Endodermal cell (in vitro differentiated cells): ENCODE data around the gene ZNF618. TPM values are rescaled to one million over a fixed set of nuclear protein-coding genes. Genes with fewer than 3 reads are reported as not detected.

Experiments
- DNase-seq: peaks from one replicate; pipeline ENCODE4 v3.0.0-alpha.2; 2017
- H3K27ac ChIP-seq: 2 replicates; pipeline ENCODE4 v1.5.1; 2013; ENCODE audit warnings: mild to moderate bottlenecking, low read depth, low read length, moderate library complexity
- H3K27me3 ChIP-seq: 2 replicates; pipeline ENCODE4 v1.6.1; 2013; ENCODE audit warnings: mild to moderate bottlenecking, low read length, moderate library complexity; ENCODE audit not compliant: insufficient read depth, control insufficient read depth, poor library complexity, severe bottlenecking
- H3K36me3 ChIP-seq: 2 replicates; pipeline ENCODE4 v1.7.0; 2013; ENCODE audit warnings: mild to moderate bottlenecking, low read length, moderate library complexity; ENCODE audit not compliant: control insufficient read depth, insufficient read depth
- H3K4me1 ChIP-seq: one replicate; pipeline ENCODE4 v1.7.0; 2013; ENCODE audit warnings: low read length; ENCODE audit not compliant: control insufficient read depth, insufficient read depth
- H3K4me3 ChIP-seq: 2 replicates; pipeline ENCODE4 v1.5.1; 2013; ENCODE audit warnings: mild to moderate bottlenecking, low read length, moderate library complexity
- H3K9ac ChIP-seq: 2 replicates; pipeline ENCODE4 v1.6.1; 2013; ENCODE audit warnings: mild to moderate bottlenecking, low read length, moderate library complexity; ENCODE audit not compliant: poor library complexity, severe bottlenecking; ENCODE audit errors: extremely low read depth
- H3K9me3 ChIP-seq: 2 replicates; pipeline ENCODE4 v1.6.1; 2013; ENCODE audit warnings: mild to moderate bottlenecking, low read length, moderate library complexity; ENCODE audit not compliant: control insufficient read depth
- H3K27ac Mint-ChIP-seq: 2 replicates; pipeline ENCODE4 v1.8.0; 2020; ENCODE audit warnings: mixed read lengths
- H3K27me3 Mint-ChIP-seq: 2 replicates; pipeline ENCODE4 v1.8.0; 2021; ENCODE audit warnings: mild to moderate bottlenecking, mixed read lengths; ENCODE audit not compliant: insufficient read depth
- H3K36me3 Mint-ChIP-seq: 2 replicates; pipeline ENCODE4 v1.8.0; 2020; ENCODE audit warnings: low read depth, mixed read lengths
- H3K4me1 Mint-ChIP-seq: 2 replicates; pipeline ENCODE4 v1.8.0; 2020; ENCODE audit warnings: mixed read lengths
- H3K4me3 Mint-ChIP-seq: 2 replicates; pipeline ENCODE4 v1.8.0; 2020; ENCODE audit warnings: mild to moderate bottlenecking, moderate library complexity, mixed read lengths
- H3K9me3 Mint-ChIP-seq: 2 replicates; pipeline ENCODE4 v1.8.0; 2020; ENCODE audit warnings: mild to moderate bottlenecking, mixed read lengths
- CTCF ChIP-seq: fragments of 200-600 bp; sonication (generic); conservative IDR thresholded peaks from 2 replicates; pipeline ENCODE4 v1.5.0; 2021; ENCODE audit warnings: antibody characterized with exemption, mild to moderate bottlenecking
- WGBS, 2 experiments: methylation state at CpG; one replicate each; pipeline versions ENCODE4 v1.1.5 to v1.1.7; 2013; ENCODE audit warnings: missing lambda C conversion rate in 2 of 2, mixed read lengths in 1 of 2; ENCODE audit not compliant: insufficient coverage in 1 of 2, insufficient read length in 1 of 2; 5-methylcytosine and 5-hydroxymethylcytosine counted together
- total RNA-seq, 2 donors: library from RNA; stranded (reverse); fragmentation: NEBNext Ultra II Directional in 1 of 2; extraction: Animal tissue kit (Norgen Biotek cat#: 25700) in 1 of 2; gene quantifications; 2 replicates in 1 of 2; 3 replicates in 1 of 2; pipeline ENCODE4 v1.2.1, GENCODE V29; 2021

ZNF618 gene
- total RNA-seq, 2 donors from 2014 or later: 34.5 to 37.5 TPM

DNA sequence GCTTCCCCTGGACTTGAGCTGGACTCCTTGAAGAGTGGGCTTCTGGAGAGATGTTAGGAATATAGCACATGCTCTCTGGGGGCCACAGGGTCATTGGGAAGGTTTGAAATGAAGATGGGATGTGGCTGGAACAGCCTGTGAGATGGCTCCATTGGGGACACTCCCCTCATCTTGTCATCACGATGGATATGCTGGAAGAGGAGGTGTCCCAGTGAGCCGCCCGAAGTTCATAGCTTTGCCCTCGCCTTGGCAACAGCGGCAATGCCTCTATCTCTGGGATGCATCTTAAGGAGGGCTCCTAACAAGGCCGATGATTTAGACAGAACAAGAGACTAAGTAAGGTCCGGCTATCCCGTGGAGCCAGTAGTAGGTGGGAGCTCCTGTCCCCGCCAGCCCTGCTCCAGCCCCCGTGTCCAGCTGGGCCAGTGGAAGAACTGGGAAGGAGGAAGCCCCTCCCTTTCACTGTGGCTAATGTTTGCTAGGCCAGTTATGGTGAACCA is 178.1 kb downstream of the ZNF618 start:
- peak; percentile 28 for DNase-seq
- WGBS, 2 experiments: 79 to 82% methylated on average over 10 of the region's 10 CpGs
- H3K36me3 ChIP-seq: peaks cover 27% of the 10 kb centered on the region
- no peak overlapping the region for H3K27ac ChIP-seq
- H3K4me3 ChIP-seq: no peak overlapping the region
- Mint-ChIP-seq H3K4me1 (peaks cover 18% of the 10 kb centered on the region), H3K4me3 (no peak overlapping the region), H3K36me3 (peaks cover 27% of the 10 kb centered on the region), H3K27ac (no peak overlapping the region), H3K9me3 (no peaks in the 10 kb centered on the region), H3K27me3 (no peaks in the 10 kb centered on the region)
- no peak for TF ChIP-seq CTCF
- no peaks in the 10 kb centered on the region for H3K4me1 ChIP-seq
- H3K27me3 ChIP-seq: no peaks in the 10 kb centered on the region
- H3K9ac ChIP-seq: no peak overlapping the region
- H3K9me3 ChIP-seq: no peaks in the 10 kb centered on the region

DNA sequence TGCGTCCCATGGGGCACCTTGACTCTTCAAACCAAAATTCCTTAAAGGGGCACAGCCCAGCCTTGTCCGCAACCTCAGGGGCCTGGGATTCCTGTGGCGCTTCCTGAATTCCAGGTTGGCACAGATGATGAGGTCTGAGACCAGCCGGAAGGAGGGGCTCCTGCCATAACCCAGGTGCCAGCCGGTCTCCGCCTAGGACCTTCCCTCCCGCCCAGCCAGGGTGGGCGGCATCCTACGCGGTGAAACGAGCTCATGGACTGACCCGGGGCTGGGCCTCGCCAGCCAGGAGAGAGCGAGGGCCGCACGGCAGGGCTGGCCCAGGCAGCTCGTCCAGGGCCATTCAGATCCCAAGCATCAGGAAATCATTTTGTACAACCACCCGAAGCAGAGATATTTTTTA is 179.0 kb downstream of the ZNF618 start:
- Mint-ChIP-seq H3K27ac (no peak overlapping the region), H3K9me3 (no peaks in the 10 kb centered on the region), H3K36me3 (peaks cover 20% of the 10 kb centered on the region), H3K27me3 (no peaks in the 10 kb centered on the region), H3K4me1 (peaks cover 18% of the 10 kb centered on the region), H3K4me3 (no peak overlapping the region)
- H3K9ac ChIP-seq: no peak overlapping the region
- peaks cover 19% of the 10 kb centered on the region for H3K36me3 ChIP-seq
- no peak overlapping the region for H3K4me3 ChIP-seq
- DNase-seq: peak; percentile 26
- TF ChIP-seq CTCF: no peak
- H3K27ac ChIP-seq: no peak overlapping the region
- no peaks in the 10 kb centered on the region for H3K4me1 ChIP-seq
- WGBS, 2 experiments: 97 to 99% methylated on average over 16 to 18 of the region's 18 CpGs
- no peaks in the 10 kb centered on the region for H3K27me3 ChIP-seq
- no peaks in the 10 kb centered on the region for H3K9me3 ChIP-seq

- 94% methylated on average over 7 of the region's 7 CpGs; no CpG with 5 or more reads in 1 of the 2 experiments for WGBS, 2 experiments
- TF ChIP-seq CTCF: no peak
Observed at GRCh38 chr9:114055894-114056293, 179.8 kb downstream of the ZNF618 start.

More at GRCh38 chr9:114055894-114056293, 179.8 kb downstream of the ZNF618 start:
- Histone ChIP-seq H3K9me3 (no peaks in the 10 kb centered on the region), H3K4me1 (no peaks in the 10 kb centered on the region), H3K4me3 (no peak overlapping the region), H3K36me3 (peaks cover 11% of the 10 kb centered on the region), H3K27me3 (no peaks in the 10 kb centered on the region), H3K9ac (no peak overlapping the region), H3K27ac (no peak overlapping the region)
- H3K9me3 Mint-ChIP-seq: no peaks in the 10 kb centered on the region
- no peaks in the 10 kb centered on the region for H3K27me3 Mint-ChIP-seq
- H3K36me3 Mint-ChIP-seq: peaks cover 12% of the 10 kb centered on the region
- no peak overlapping the region for H3K4me3 Mint-ChIP-seq
- H3K27ac Mint-ChIP-seq: no peak overlapping the region
- peak; percentile 20 for DNase-seq
- H3K4me1 Mint-ChIP-seq: peaks cover 18% of the 10 kb centered on the region
